ENCODE data around the gene TJAP1.
"Not testable (repeated sequence)": the region's sequence is repeated elsewhere in the genome, so short reads cannot be mapped to it uniquely, and the experiment has no call there.

Gene TJAP1

DNA sequence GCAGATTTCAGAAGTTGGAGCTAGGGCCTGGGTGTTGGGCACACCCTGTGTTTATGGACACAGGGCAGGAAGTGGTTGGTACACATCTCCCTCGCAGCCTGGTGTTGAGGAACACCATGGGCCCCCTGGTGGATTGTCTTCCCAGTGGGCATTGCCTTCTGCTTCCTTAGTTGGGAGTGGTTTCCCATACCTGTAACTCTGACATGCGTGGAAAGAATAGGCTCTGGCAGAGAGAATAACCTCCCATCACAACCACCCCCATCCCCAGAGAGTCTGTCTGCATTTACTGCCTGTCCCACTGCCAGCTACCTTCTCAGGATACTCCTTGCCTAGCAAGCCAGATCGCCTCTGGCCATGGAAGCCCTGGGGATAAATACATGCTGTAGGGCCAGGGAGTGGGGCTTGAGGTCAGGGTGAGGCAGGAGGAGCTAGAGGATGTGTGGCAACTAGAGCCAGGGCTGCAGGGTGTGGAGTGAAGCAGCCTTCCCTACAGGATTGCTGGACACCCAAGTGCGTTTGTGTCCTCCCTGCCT is 18.1 kb downstream of the TJAP1 start:
- TF ChIP-seq, protein P1, sequence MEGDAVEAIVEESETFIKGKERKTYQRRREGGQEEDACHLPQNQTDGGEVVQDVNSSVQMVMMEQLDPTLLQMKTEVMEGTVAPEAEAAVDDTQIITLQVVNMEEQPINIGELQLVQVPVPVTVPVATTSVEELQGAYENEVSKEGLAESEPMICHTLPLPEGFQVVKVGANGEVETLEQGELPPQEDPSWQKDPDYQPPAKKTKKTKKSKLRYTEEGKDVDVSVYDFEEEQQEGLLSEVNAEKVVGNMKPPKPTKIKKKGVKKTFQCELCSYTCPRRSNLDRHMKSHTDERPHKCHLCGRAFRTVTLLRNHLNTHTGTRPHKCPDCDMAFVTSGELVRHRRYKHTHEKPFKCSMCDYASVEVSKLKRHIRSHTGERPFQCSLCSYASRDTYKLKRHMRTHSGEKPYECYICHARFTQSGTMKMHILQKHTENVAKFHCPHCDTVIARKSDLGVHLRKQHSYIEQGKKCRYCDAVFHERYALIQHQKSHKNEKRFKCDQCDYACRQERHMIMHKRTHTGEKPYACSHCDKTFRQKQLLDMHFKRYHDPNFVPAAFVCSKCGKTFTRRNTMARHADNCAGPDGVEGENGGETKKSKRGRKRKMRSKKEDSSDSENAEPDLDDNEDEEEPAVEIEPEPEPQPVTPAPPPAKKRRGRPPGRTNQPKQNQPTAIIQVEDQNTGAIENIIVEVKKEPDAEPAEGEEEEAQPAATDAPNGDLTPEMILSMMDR (IDR thresholded peaks at IDR 0.05; ENCODE audit: insufficient read depth, low read depth, low read length, missing control alignments), result no peak
- DNase-seq (ENCODE audit: low read depth), result no peak
- no peak overlapping the region for H3K4me3 ChIP-seq (ENCODE audit: low read depth, low read length)

DNA sequence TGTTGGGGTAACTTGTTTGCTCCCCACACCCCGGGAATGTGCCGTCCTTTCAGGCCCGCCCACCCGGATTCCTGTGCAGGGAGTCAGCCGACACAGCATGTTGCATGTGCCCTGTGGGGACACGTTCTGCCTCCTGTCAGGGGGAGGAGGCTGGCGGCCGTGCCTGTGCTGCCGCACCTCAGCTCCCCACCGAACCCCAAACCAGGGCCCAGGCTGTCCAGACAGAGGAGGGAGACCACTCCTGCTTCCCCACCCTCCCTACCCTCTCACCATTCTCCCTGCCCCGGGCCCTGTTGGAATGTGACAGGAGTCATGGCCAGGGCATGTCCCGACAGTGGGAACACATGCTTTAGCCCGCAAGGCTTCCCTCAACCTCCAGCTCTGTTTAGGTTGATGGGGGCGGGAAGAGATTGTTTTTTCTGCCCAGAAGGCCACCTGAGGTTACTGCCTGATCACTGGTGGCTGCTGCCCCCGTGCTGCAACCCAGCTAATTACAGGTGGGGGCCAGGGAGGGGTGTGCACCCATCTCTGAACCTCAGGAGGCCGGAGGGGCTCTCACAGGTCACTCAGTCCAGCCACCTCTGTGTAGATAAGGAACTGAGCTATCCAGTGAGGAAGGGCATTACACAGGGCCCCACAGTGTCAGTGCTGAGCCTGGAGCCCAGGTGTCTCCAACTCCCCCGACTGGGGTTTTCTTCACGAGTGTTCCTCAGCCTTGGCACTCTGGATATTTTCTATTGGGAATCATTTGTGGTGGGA is 19.2 kb downstream of the TJAP1 start:
- TF ChIP-seq, protein P1 (IDR thresholded peaks at IDR 0.05; ENCODE audit: insufficient read depth, low read depth, low read length, missing control alignments), result peak; percentile 45
- no peak overlapping the region for H3K4me3 ChIP-seq (ENCODE audit: low read depth, low read length)
- DNase-seq (ENCODE audit: low read depth), result peak; percentile 35

DNA sequence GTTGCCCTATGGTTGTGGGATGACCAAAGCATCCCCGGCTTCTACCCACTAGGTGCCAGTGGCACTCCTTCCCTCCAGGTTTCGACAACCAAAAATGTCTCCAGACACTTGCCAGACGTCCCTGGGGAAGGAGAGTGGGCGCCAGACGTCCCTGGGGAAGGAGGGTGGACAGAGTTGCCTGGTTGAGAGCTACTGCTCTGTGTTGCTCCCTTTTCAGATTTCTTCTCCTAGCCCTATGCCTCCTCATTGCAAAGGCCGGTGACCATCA is 19.7 kb downstream of the TJAP1 start:
- no peak for DNase-seq (ENCODE audit: low read depth)
- H3K4me3 ChIP-seq (ENCODE audit: low read depth, low read length), result no peak overlapping the region
- TF ChIP-seq, protein P1 (IDR thresholded peaks at IDR 0.05; ENCODE audit: insufficient read depth, low read depth, low read length, missing control alignments), result no peak

DNA sequence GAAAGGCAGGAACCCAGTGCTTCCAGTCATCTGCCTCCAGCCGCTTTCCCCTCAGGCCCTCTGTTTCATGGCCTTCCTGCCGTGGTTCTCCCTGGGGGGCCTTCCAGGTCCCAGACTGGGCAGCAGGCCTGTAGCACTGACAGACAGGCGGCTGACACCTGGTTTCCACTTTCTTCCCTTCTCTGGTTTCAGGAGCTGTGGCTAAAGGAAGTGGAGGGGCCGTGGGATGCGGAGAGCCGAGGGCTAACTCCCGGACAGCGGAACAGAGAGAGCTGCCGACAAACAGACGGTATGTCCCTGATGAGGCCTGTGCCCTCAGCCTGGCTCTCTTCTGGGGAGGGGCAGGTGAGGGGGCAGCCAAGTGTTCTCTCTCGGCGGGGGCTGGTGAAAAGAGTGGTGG is 20.3 kb downstream of the TJAP1 start:
- TF ChIP-seq, protein P1 (IDR thresholded peaks at IDR 0.05; ENCODE audit: insufficient read depth, low read depth, low read length, missing control alignments), result no peak
- H3K4me3 ChIP-seq (ENCODE audit: low read depth, low read length), result no peak overlapping the region
- DNase-seq (ENCODE audit: low read depth), result no peak

DNA sequence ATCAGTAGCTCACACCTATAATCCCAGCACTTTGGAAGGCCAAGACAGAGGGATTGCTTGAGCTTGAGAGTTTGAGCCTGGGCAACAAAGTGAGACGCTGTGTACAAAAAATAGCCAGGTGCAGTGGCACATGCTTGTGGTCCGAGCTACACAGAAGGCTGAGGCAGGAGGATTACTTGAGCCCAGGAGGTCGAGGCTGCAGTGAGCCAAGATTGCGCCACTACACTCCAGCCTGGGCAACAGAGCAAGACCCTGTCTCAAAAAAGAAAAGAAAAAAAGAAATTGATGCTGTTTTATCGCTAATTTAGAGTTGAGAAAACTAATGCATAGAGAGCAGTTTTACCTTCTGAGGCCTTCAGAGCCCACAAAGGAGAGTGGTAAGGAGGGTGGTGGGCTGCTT is 20.9 kb downstream of the TJAP1 start:
- not testable (repeated sequence) for DNase-seq (ENCODE audit: low read depth); H3K4me3 ChIP-seq (ENCODE audit: low read depth, low read length)

DNA sequence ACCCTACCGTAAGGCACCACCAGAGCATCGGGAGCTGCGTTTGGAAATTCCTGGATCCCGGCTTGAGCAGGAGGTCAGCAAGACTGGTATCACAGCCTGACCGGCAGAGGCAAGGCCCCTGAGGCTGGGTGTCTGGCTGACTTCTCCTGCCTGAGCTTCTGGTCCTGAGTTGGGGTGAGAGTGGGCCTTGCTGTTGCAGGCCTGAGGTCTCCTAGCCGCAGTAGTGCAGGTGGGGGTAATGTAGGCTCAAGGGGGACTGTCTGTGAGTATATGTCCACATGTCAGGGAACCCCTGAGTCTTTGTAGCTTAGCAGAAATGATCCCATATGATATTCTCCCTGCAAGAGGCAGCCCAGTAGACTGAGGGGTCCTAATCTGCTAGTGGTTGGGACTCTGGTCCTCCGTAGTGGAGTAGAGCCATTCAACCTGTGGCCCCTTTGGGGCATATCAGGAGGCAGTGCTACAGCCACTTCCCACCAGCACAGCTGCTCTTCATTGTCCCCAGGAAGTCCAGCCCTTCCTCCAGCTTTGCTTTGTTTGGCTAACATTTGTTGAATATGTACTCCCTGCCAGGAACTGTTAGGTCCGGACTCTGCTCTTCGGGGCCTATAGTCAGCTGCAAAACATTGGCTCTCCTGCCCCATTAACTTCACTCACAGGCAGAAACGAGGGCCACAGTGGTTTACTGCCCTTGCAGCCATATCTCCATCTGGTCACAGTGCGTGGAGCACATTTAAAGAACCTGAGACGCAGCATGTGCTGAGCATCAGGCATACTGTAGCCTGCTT is 21.9 kb downstream of the TJAP1 start:
- H3K4me3 ChIP-seq (ENCODE audit: low read depth, low read length), result no peak overlapping the region
- DNase-seq (ENCODE audit: low read depth), result no peak

DNA sequence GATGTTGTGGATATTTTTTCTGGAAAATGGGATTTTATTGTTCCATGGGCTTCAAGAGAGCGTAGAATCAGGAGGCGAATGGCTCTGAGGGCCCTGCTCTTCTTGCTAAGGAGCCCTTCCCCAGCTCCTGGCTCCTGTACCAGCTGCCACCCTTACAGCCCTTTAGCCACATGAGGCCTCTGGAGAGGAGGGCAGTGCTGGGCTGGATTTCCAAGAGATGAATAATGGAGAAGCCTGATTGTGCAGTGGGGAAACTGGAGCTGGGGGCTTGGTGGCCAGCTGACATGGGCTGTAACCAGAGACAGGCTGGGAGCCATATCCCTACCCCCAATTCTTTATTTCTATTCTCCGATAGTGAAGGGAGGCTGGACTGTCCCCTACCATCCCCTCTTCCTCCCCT is 23.6 kb downstream of the TJAP1 start:
- TF ChIP-seq, protein P1 (IDR thresholded peaks at IDR 0.05; ENCODE audit: insufficient read depth, low read depth, low read length, missing control alignments), result no peak
- DNase-seq (ENCODE audit: low read depth), result no peak
- H3K4me3 ChIP-seq (ENCODE audit: low read depth, low read length), result no peak overlapping the region

More for the DNA sequence above, 21.9 kb downstream of the TJAP1 start:
- TF ChIP-seq, protein P1 (IDR thresholded peaks at IDR 0.05; ENCODE audit: insufficient read depth, low read depth, low read length, missing control alignments), result no peak
